ENCODE data around the gene MUS81.

Gene MUS81

GRCh38 chr11:65850217-65851082, 9.8 kb upstream of the MUS81 start:
- TF ChIP-seq CTCF (IDR thresholded peaks at IDR 0.05; ENCODE audit: low read depth, low read length, missing control alignments): no peak
- in situ Hi-C loops (cut with HindIII; ENCODE audit: low pct_ligation_motif_present, low sequenced_read_pairs): no loop called here
- Histone ChIP-seq H3K27me3 (replicated peaks) (no peaks in the 10 kb centered on the region), H3K4me3 (ENCODE audit: low read depth, low read length) (no peak overlapping the region), H3K36me3 (replicated peaks) (peaks cover 46% of the 10 kb centered on the region), H3K27ac (no peak overlapping the region)
- no peak for DNase-seq

- in situ Hi-C loops (cut with HindIII; ENCODE audit: low pct_ligation_motif_present, low sequenced_read_pairs): no loop called here
- Histone ChIP-seq H3K27ac (no peak overlapping the region), H3K27me3 (replicated peaks) (no peaks in the 10 kb centered on the region), H3K4me3 (ENCODE audit: low read depth, low read length) (no peak overlapping the region), H3K36me3 (replicated peaks) (peaks cover 53% of the 10 kb centered on the region)
- peak; percentile 74 for TF ChIP-seq CTCF (IDR thresholded peaks at IDR 0.05; ENCODE audit: low read depth, low read length, missing control alignments)
- DNase-seq: no peak
Observed at GRCh38 chr11:65851083-65851579, 9.1 kb upstream of the MUS81 start.

GRCh38 chr11:65851811-65852507, 8.3 kb upstream of the MUS81 start:
- Histone ChIP-seq H3K36me3 (replicated peaks) (peaks cover 61% of the 10 kb centered on the region), H3K4me3 (ENCODE audit: low read depth, low read length) (no peak overlapping the region), H3K27ac (no peak overlapping the region), H3K27me3 (replicated peaks) (no peaks in the 10 kb centered on the region)
- no peak for DNase-seq
- in situ Hi-C loops (cut with HindIII; ENCODE audit: low pct_ligation_motif_present, low sequenced_read_pairs): no loop called here
- no peak for TF ChIP-seq CTCF (IDR thresholded peaks at IDR 0.05; ENCODE audit: low read depth, low read length, missing control alignments)

- in situ Hi-C loops (cut with HindIII; ENCODE audit: low pct_ligation_motif_present, low sequenced_read_pairs): no loop called here
Observed at GRCh38 chr11:65852508-65853245, 7.6 kb upstream of the MUS81 start.

More at GRCh38 chr11:65852508-65853245, 7.6 kb upstream of the MUS81 start:
- no peak for DNase-seq
- no peak overlapping the region for H3K27ac ChIP-seq
- H3K4me3 ChIP-seq (ENCODE audit: low read depth, low read length): no peak overlapping the region
- no peak for TF ChIP-seq CTCF (IDR thresholded peaks at IDR 0.05; ENCODE audit: low read depth, low read length, missing control alignments)
- no peaks in the 10 kb centered on the region for H3K27me3 ChIP-seq (replicated peaks)
- H3K36me3 ChIP-seq (replicated peaks): peaks cover 66% of the 10 kb centered on the region

Data from brain microvascular endothelial cell (primary cell).